GM23248 (cell line): Measurements from ENCODE around the gene POLA1.

Experiments used
- EZH2 ChIP-seq: fragments of 200-600 bp; sonication (generic); IDR thresholded peaks from 2 replicates; pipeline ENCODE4 v1.6.1; 2018; ENCODE audit warnings: antibody characterized with exemption, mild to moderate bottlenecking; ENCODE audit not compliant: insufficient read depth, poor library complexity, severe bottlenecking
- EZH2phosphoT487 ChIP-seq: fragments of 200-600 bp; sonication (generic); IDR thresholded peaks from 2 replicates; pipeline ENCODE4 v1.6.1; 2018; ENCODE audit warnings: antibody characterized with exemption, moderate library complexity, mild to moderate bottlenecking, low read depth; ENCODE audit not compliant: insufficient read depth

DNA sequence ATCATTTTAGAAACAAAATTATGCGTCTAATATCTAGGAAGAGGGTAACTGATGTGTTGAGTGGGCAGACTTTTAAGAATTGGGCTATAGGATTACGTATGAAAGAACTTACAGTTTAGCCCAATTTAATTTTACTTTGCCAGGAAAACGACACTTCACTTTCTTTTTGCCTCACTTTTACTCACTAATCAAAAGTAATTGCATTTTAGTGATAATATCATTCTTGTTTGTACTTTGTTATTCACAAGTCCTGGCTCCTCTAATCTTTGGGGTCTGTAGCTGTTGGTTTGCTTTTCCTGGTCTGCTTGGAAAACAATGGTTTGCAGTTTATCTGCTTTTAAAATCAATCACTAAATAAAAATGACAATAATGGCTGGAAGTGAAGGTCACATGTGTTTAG is 325.0 kb downstream of the POLA1 start:
- TF ChIP-seq EZH2phosphoT487 (no peak), EZH2 (no peak)
